Femur (tissue), 1 donor: ENCODE data around the gene HMGN5.

Experiments used
- DNase-seq: peaks from one replicate; pipeline ENCODE4 v3.0.0-alpha.2; 2017

Gene HMGN5

GRCh38 chrX:81120258-81120935 is 81.3 kb downstream of the HMGN5 start:
- DNase-seq: no peak

- no peak for DNase-seq
Measured at GRCh38 chrX:81114757-81115156, 87.0 kb downstream of the HMGN5 start.

- no peak for DNase-seq
Measured at GRCh38 chrX:81110286-81110685, 91.4 kb downstream of the HMGN5 start.

- DNase-seq: no peak
Measured at GRCh38 chrX:81082649-81083048, 119.1 kb downstream of the HMGN5 start.
